Spleen (tissue), 11 donors: ENCODE data around the gene DIP2A. TPM values are rescaled to one million over a fixed set of nuclear protein-coding genes. Genes with fewer than 3 reads are reported as not detected.

Source experiments
- DNase-seq: peaks from one replicate; pipeline ENCODE4 v3.0.0-alpha.2; 2020
- H3K27ac ChIP-seq, 8 donors: fragments of 200-600 bp; sonication (generic) in 7 of 8; 1 replicate in 4 of 8; 2 replicates in 4 of 8; pipeline versions ENCODE4 v1.5.0 to v1.8.0; 2016 to 2021; ENCODE audit warnings: inconsistent platforms in 4 of 8, mild to moderate bottlenecking in 4 of 8, moderate library complexity in 1 of 8
- H3K27me3 ChIP-seq, 7 donors: fragments of 200-600 bp; sonication (generic) in 6 of 7; replicated peaks in 1 of 7; 1 replicate in 4 of 7; 2 replicates in 3 of 7; pipeline versions ENCODE4 v1.5.0 to v1.8.0; 2016 to 2021; ENCODE audit warnings: inconsistent platforms in 3 of 7, mild to moderate bottlenecking in 1 of 7
- H3K36me3 ChIP-seq, 6 donors: fragments of 200-600 bp; sonication (generic) in 5 of 6; 1 replicate in 4 of 6; 2 replicates in 2 of 6; pipeline versions ENCODE4 v1.5.0 to v1.8.0; 2016 to 2021; ENCODE audit warnings: inconsistent platforms in 2 of 6
- H3K4me1 ChIP-seq, 6 donors: fragments of 200-600 bp; sonication (generic) in 5 of 6; 1 replicate in 3 of 6; 2 replicates in 3 of 6; pipeline versions ENCODE4 v1.5.0 to v1.8.0; 2016 to 2021; ENCODE audit warnings: inconsistent platforms in 3 of 6
- H3K4me3 ChIP-seq, 8 donors: fragments of 200-600 bp; sonication (generic) in 7 of 8; 1 replicate in 4 of 8; 2 replicates in 4 of 8; pipeline versions ENCODE4 v1.5.0 to v1.8.0; 2016 to 2021; ENCODE audit warnings: inconsistent platforms in 4 of 8, mild to moderate bottlenecking in 4 of 8, moderate library complexity in 2 of 8
- H3K9me3 ChIP-seq, 8 donors: fragments of 200-600 bp; sonication (generic) in 7 of 8; 1 replicate in 4 of 8; 2 replicates in 4 of 8; pipeline versions ENCODE4 v1.5.0 to v1.8.0; 2016 to 2021; ENCODE audit warnings: inconsistent platforms in 4 of 8
- CTCF ChIP-seq, 11 experiments: fragments of 200-600 bp in 7 of 11; fragments of 450-650 bp in 4 of 11; sonication (generic) in 4 of 11; IDR thresholded peaks in 8 of 11; conservative IDR thresholded peaks in 3 of 11; 1 replicate in 7 of 11; 2 replicates in 4 of 11; pipeline versions ENCODE4 v1.4.0 to v1.8.0; 2016 to 2021; ENCODE audit warnings: antibody characterized with exemption in 11 of 11, inconsistent platforms in 4 of 11, mild to moderate bottlenecking in 1 of 11
- POLR2A ChIP-seq, 3 donors: fragments of 450-650 bp; IDR thresholded peaks; one replicate each; pipeline ENCODE4 v1.5.1; 2017; ENCODE audit warnings: antibody characterized with exemption in 3 of 3, mild to moderate bottlenecking in 1 of 3
- POLR2AphosphoS5 ChIP-seq, 3 donors: sonication (generic); formaldehyde crosslinking; IDR thresholded peaks; one replicate each; pipeline ENCODE4 v1.5.1; 2017; ENCODE audit warnings: antibody characterized with exemption in 3 of 3
- WGBS, 5 donors: extraction: QIAGEN DNeasy Blood & Tissue Kit in 3 of 5; methylation state at CpG; one replicate each; pipeline versions ENCODE4 v1.1.5 to v1.1.7; 2013 to 2018; 5-methylcytosine and 5-hydroxymethylcytosine counted together
- intact Hi-C: fragments of 100-400 bp; cut with DNase I; formaldehyde crosslinking; loops from one replicate; pipeline ENCODE4 v1.15.0; 2023; ENCODE audit warnings: low total_unique reads
- polyA plus RNA-seq, 3 donors: library from polyadenylated mRNA; stranded (reverse); fragments of 200-250 nt; gene quantifications; one replicate each; pipeline ENCODE4 v1.2.1, GENCODE V29; 2013
- total RNA-seq, 7 donors: library from RNA; depleted of rRNA in 3 of 7; stranded (reverse); fragments of >200 nt in 3 of 7; fragmentation: NEBNext Ultra II Directional in 4 of 7; extraction: Animal tissue kit (Norgen Biotek cat#: 25700) in 4 of 7; gene quantifications; one replicate each; pipeline versions ENCODE4 v1.1.0 to v1.2.1, GENCODE V29; 2016 to 2021
- donor health status: healthy with polysubstance abuse.
- donor health status: DM: no; HTN: no; CAD: no; lungs with moderate emphysema.
- donor health status: DM: no; HTN: no; CAD: no.
- donor health status: Bipolar disorder and iron deficiency.
- donor health status: healthy.
- donor health status: DM: no; HTN: no; CAD: no.
- donor health status: DM: yes; HTN: yes; CAD: no.

Gene DIP2A
- total and polyA plus RNA-seq, 10 donors, result 14.7 to 96.7 (median 64.1) TPM

- 92 to 94% (median 94%) methylated on average over 19 of the region's 19 CpGs for WGBS, 5 donors
- peaks cover 0 to 37% (median 17%) of the 10 kb centered on the region in 6 donors for H3K4me1 ChIP-seq
Measured at GRCh38 chr21:46561445-46562090, 102.9 kb downstream of the DIP2A start.

GRCh38 chr21:46562472-46562871 lies 103.8 kb downstream of the DIP2A start:
- no peaks in the 10 kb centered on the region for H3K27me3 ChIP-seq
- TF ChIP-seq POLR2A (IDR thresholded peaks at IDR 0.05) (no peak), CTCF (IDR thresholded peaks at IDR 0.05 in 8 of 11, conservative IDR thresholded peaks at IDR 0.05 in 3 of 11) (no peak), POLR2AphosphoS5 (IDR thresholded peaks at IDR 0.05) (no peak)
- H3K36me3 ChIP-seq, result peaks cover 4 to 100% (median 83%) of the 10 kb centered on the region in 6 donors
- intact Hi-C loops, result no loop called here
- H3K4me3 ChIP-seq, result no peak overlapping the region
- no peak overlapping the region for H3K27ac ChIP-seq
- DNase-seq, result no peak
- peaks cover 0 to 37% (median 17%) of the 10 kb centered on the region in 6 donors for H3K4me1 ChIP-seq
- WGBS, 5 donors, result 85 to 95% (median 91%) methylated on average over 10 of the region's 10 CpGs
- H3K9me3 ChIP-seq, result no peaks in the 10 kb centered on the region

More at GRCh38 chr21:46561445-46562090, 102.9 kb downstream of the DIP2A start:
- no peak for TF ChIP-seq POLR2A (IDR thresholded peaks at IDR 0.05)
- no peak for TF ChIP-seq POLR2AphosphoS5 (IDR thresholded peaks at IDR 0.05)
- TF ChIP-seq CTCF (IDR thresholded peaks at IDR 0.05 in 8 of 11, conservative IDR thresholded peaks at IDR 0.05 in 3 of 11), result no peak
- Histone ChIP-seq H3K4me3 (no peak overlapping the region), H3K36me3 (peaks cover 6 to 100% (median 83%) of the 10 kb centered on the region in 6 donors), H3K27ac (no peak overlapping the region), H3K27me3 (no peaks in the 10 kb centered on the region), H3K9me3 (no peaks in the 10 kb centered on the region)
- intact Hi-C loops, result no loop called here
- DNase-seq, result no peak

- Histone ChIP-seq H3K27ac (no peak overlapping the region), H3K36me3 (peaks cover 2 to 100% (median 83%) of the 10 kb centered on the region in 6 donors), H3K4me1 (peaks cover 0 to 35% (median 17%) of the 10 kb centered on the region in 6 donors), H3K27me3 (no peaks in the 10 kb centered on the region), H3K4me3 (no peak overlapping the region), H3K9me3 (no peaks in the 10 kb centered on the region)
- WGBS, 5 donors, result 78 to 90% (median 84%) methylated on average over 12 to 14 of the region's 14 CpGs
- DNase-seq, result no peak
- TF ChIP-seq POLR2A (IDR thresholded peaks at IDR 0.05) (no peak), POLR2AphosphoS5 (IDR thresholded peaks at IDR 0.05) (peak in 1 of 3 donors; percentile 16), CTCF (IDR thresholded peaks at IDR 0.05 in 8 of 11, conservative IDR thresholded peaks at IDR 0.05 in 3 of 11) (no peak)
- intact Hi-C loops, result no loop called here
Measured at GRCh38 chr21:46562964-46563607, 104.4 kb downstream of the DIP2A start.

- Histone ChIP-seq H3K27ac (no peak overlapping the region), H3K9me3 (no peaks in the 10 kb centered on the region), H3K4me1 (peaks cover 0 to 22% (median 11%) of the 10 kb centered on the region in 6 donors), H3K4me3 (no peak overlapping the region), H3K36me3 (peaks cover 0 to 100% (median 83%) of the 10 kb centered on the region in 6 donors), H3K27me3 (no peaks in the 10 kb centered on the region)
- 89 to 95% (median 94%) methylated on average over 7 to 10 of the region's 10 CpGs for WGBS, 5 donors
- TF ChIP-seq POLR2A (IDR thresholded peaks at IDR 0.05) (no peak), POLR2AphosphoS5 (IDR thresholded peaks at IDR 0.05) (no peak), CTCF (IDR thresholded peaks at IDR 0.05 in 8 of 11, conservative IDR thresholded peaks at IDR 0.05 in 3 of 11) (no peak)
- intact Hi-C loops, result no loop called here
- no peak for DNase-seq
Measured at GRCh38 chr21:46564391-46564790, 105.7 kb downstream of the DIP2A start.
